DOHH2 (cell line): Measurements from ENCODE around the gene YEATS4.

ENCODE experiments used
- H3F3A ChIP-seq: fragments of 200-600 bp; sonication (generic), shearing (Covaris generic); 2 replicates; pipeline ENCODE4 v1.6.0; 2016; ENCODE audit warnings: antibody characterized with exemption, mild to moderate bottlenecking; ENCODE audit not compliant: control insufficient read depth, insufficient read depth
- H3K27ac ChIP-seq: fragments of 200-600 bp; sonication (generic); 2 replicates; pipeline ENCODE4 v1.5.1; 2014; ENCODE audit warnings: low read depth, mild to moderate bottlenecking, low read length, moderate library complexity
- H3K27me3 ChIP-seq: fragments of 200-600 bp; sonication (generic); 2 replicates; pipeline ENCODE4 v1.6.1; 2014; ENCODE audit warnings: mild to moderate bottlenecking, low read length, mixed read lengths; ENCODE audit not compliant: control insufficient read depth
- H3K36me3 ChIP-seq: fragments of 200-600 bp; sonication (generic); 2 replicates; pipeline ENCODE4 v1.6.1; 2014; ENCODE audit warnings: mild to moderate bottlenecking, low read length, moderate library complexity, mixed read lengths; ENCODE audit not compliant: control insufficient read depth
- H3K4me1 ChIP-seq: fragments of 200-600 bp; sonication (generic); 2 replicates; pipeline ENCODE4 v1.6.1; 2014; ENCODE audit warnings: mild to moderate bottlenecking, low read length, mixed read lengths; ENCODE audit not compliant: control insufficient read depth
- H3K4me2 ChIP-seq: fragments of 200-600 bp; sonication (generic); 2 replicates; pipeline ENCODE4 v1.6.0; 2014; ENCODE audit warnings: mild to moderate bottlenecking, low read length, moderate library complexity
- H3K4me3 ChIP-seq: fragments of 200-600 bp; sonication (generic); 2 replicates; pipeline ENCODE4 v1.5.1; 2014; ENCODE audit warnings: mild to moderate bottlenecking, low read length, mixed read lengths
- H3K79me2 ChIP-seq: fragments of 200-600 bp; sonication (generic); 2 replicates; pipeline ENCODE4 v1.6.1; 2014; ENCODE audit warnings: mild to moderate bottlenecking, low read length, mixed read lengths; ENCODE audit not compliant: control insufficient read depth
- H3K9me2 ChIP-seq: fragments of 200-600 bp; sonication (generic); replicated peaks from 2 replicates; pipeline ENCODE4 v1.6.1; 2014; ENCODE audit warnings: mild to moderate bottlenecking, low read length, mixed read lengths; ENCODE audit not compliant: control insufficient read depth
- H3K9me3 ChIP-seq: fragments of 200-600 bp; sonication (generic); 2 replicates; pipeline ENCODE4 v1.6.1; 2014; ENCODE audit warnings: antibody characterized with exemption, low read length, mixed read lengths; ENCODE audit not compliant: control insufficient read depth, insufficient read depth
- H4K20me1 ChIP-seq: fragments of 200-600 bp; sonication (generic); 2 replicates; pipeline ENCODE4 v1.6.0; 2014; ENCODE audit warnings: low read depth, mild to moderate bottlenecking, antibody characterized with exemption, low read length, moderate library complexity; ENCODE audit not compliant: control insufficient read depth, insufficient read depth
- EZH2phosphoT487 ChIP-seq: fragments of 200-600 bp; sonication (generic); IDR thresholded peaks from 2 replicates; pipeline ENCODE4 v1.6.1; 2017; ENCODE audit warnings: borderline replicate concordance, mild to moderate bottlenecking, antibody characterized with exemption, low read length, moderate library complexity, mixed read lengths
- TF ChIP-seq, protein P1 (sequence below): fragments of 200-600 bp; sonication (generic); IDR thresholded peaks from one replicate; pipeline ENCODE4 v1.5.1; 2014; ENCODE audit warnings: antibody characterized with exemption, mild to moderate bottlenecking, low read depth, low read length; ENCODE audit not compliant: poor library complexity, severe bottlenecking

Gene YEATS4

DNA sequence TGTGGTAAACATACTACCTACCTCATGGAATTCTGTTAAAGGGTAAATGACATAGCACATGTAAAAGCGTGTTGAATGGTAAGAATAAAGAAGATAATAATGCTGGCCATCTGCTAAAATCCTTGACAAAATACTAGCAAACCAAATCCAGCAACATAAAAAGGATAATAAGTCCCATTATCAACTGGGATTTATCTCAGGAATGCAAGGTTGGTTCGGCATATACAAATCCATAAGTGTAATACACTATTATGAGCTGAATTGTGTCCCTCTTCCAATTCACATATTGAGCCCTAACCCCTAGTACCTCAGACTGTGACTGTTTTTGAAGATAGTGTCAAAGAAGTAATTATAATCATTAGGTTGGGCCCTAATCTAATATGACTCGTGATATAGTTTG lies 37.4 kb downstream of the YEATS4 start:
- Histone ChIP-seq H3K9me3 (peaks cover 5% of the 10 kb centered on the region; the same call in 1 of the 2 replicates), H3K27me3 (no peaks in the 10 kb centered on the region), H3K9me2 (no peaks in the 10 kb centered on the region), H3K4me2 (no peak overlapping the region), H3K4me1 (no peaks in the 10 kb centered on the region), H3F3A (no peaks in the 10 kb centered on the region; the same call in 1 of the 2 replicates), H4K20me1 (no peaks in the 10 kb centered on the region), H3K36me3 (peaks cover 46% of the 10 kb centered on the region), H3K27ac (no peak overlapping the region), H3K4me3 (no peak overlapping the region), H3K79me2 (no peaks in the 10 kb centered on the region)
- TF ChIP-seq EZH2phosphoT487, result no peak
- TF ChIP-seq, protein P1, sequence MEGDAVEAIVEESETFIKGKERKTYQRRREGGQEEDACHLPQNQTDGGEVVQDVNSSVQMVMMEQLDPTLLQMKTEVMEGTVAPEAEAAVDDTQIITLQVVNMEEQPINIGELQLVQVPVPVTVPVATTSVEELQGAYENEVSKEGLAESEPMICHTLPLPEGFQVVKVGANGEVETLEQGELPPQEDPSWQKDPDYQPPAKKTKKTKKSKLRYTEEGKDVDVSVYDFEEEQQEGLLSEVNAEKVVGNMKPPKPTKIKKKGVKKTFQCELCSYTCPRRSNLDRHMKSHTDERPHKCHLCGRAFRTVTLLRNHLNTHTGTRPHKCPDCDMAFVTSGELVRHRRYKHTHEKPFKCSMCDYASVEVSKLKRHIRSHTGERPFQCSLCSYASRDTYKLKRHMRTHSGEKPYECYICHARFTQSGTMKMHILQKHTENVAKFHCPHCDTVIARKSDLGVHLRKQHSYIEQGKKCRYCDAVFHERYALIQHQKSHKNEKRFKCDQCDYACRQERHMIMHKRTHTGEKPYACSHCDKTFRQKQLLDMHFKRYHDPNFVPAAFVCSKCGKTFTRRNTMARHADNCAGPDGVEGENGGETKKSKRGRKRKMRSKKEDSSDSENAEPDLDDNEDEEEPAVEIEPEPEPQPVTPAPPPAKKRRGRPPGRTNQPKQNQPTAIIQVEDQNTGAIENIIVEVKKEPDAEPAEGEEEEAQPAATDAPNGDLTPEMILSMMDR, result no peak

- TF ChIP-seq, protein P1, result no peak
- no peak for TF ChIP-seq EZH2phosphoT487
- H3K27ac ChIP-seq, result no peak overlapping the region
- H3F3A ChIP-seq, result no peaks in the 10 kb centered on the region
- H4K20me1 ChIP-seq, result no peaks in the 10 kb centered on the region
- no peaks in the 10 kb centered on the region for H3K27me3 ChIP-seq
- no peaks in the 10 kb centered on the region for H3K79me2 ChIP-seq
- H3K9me2 ChIP-seq, result no peaks in the 10 kb centered on the region
- no peak overlapping the region for H3K4me2 ChIP-seq
- H3K4me3 ChIP-seq, result no peak overlapping the region
- H3K4me1 ChIP-seq, result no peaks in the 10 kb centered on the region
- H3K9me3 ChIP-seq, result peaks cover 5% of the 10 kb centered on the region; the same call in 1 of the 2 replicates
- peaks cover 36% of the 10 kb centered on the region for H3K36me3 ChIP-seq
Observed at GRCh38 chr12:69397978-69398377, 38.4 kb downstream of the YEATS4 start.

GRCh38 chr12:69401940-69402339 lies 42.4 kb downstream of the YEATS4 start:
- H3K4me2 ChIP-seq, result no peak overlapping the region
- no peaks in the 10 kb centered on the region for H3K79me2 ChIP-seq
- H3K27me3 ChIP-seq, result no peaks in the 10 kb centered on the region
- peaks cover 3% of the 10 kb centered on the region; the same call in 1 of the 2 replicates for H3K9me3 ChIP-seq
- TF ChIP-seq, protein P1, result no peak
- TF ChIP-seq EZH2phosphoT487, result no peak
- no peaks in the 10 kb centered on the region for H4K20me1 ChIP-seq
- H3K9me2 ChIP-seq, result no peaks in the 10 kb centered on the region
- H3K4me3 ChIP-seq, result no peak overlapping the region
- peaks cover 11% of the 10 kb centered on the region for H3K36me3 ChIP-seq
- no peaks in the 10 kb centered on the region for H3F3A ChIP-seq
- no peak overlapping the region for H3K27ac ChIP-seq
- H3K4me1 ChIP-seq, result no peaks in the 10 kb centered on the region
